Breast epithelium (tissue), 3 donors: ENCODE measurements around the gene PVALEF.

ENCODE experiments used
- CTCF ChIP-seq, 3 donors: fragments of 450-650 bp; IDR thresholded peaks; one replicate each; pipeline ENCODE4 v1.5.1; 2016 to 2017; ENCODE audit warnings: antibody characterized with exemption in 3 of 3, mild to moderate bottlenecking in 3 of 3, moderate library complexity in 3 of 3
- POLR2A ChIP-seq: fragments of 450-650 bp; IDR thresholded peaks from one replicate; pipeline ENCODE4 v1.6.1; 2016; ENCODE audit warnings: antibody characterized with exemption, mild to moderate bottlenecking, moderate library complexity

- TF ChIP-seq POLR2A (no peak), CTCF (IDR thresholded peaks at IDR 0.05) (no peak)
These were observed 53.2 kb downstream of the PVALEF start for GRCh38 chr17:81218459-81218858.
